Measurements from ENCODE around the gene TUBGCP2. TPM values are rescaled to one million over a fixed set of nuclear protein-coding genes. Genes with fewer than 3 reads are reported as not detected.
A peak's percentile ranks its signal among the peaks of the same experiment; 100 is the strongest.

TUBGCP2 gene
- total RNA-seq, 1 experiment from 2014 or later, result 52.4 TPM

DNA sequence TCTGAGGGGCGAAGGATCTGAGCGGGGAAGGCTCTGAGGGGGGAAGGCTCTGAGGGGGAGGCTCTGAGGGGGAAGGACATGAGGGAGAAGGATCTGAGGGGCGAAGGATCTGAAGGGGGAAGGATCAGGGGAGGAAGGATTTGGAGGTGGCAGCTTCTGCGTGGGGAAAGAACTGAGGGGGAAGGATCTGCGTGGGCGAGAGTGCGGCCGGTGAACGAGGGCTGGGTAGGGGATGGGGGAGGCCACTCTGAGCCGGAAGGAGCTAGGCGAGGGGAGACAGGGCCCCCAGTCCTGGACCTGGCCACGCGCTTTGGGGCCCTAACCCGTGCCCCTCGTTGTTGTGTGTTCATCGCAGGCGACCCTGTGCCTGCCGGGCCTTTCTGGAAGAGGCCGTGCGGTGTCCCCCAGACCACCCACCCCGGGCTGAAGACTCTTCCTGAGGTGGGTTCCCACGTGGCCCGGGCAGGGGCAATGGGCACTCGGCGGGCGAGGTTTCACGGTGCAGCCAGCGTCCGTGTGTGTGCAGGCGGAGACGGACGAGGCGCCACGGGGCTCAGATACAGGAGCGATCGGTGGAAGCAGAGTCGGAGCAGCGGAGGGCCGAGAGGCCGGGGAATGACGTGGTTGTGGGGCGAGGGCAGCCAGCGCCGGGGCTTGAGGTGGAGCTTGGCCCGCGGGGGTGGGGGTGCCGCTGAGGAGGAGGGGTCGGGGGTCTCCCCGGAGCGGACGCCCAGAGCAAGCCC, 26.0 kb upstream of the TUBGCP2 start:
- Histone ChIP-seq H2BK12ac (ENCODE audit: insufficient read length, low read depth, low read length) (no peak overlapping the region), H3K23ac (ENCODE audit: insufficient read length, low read depth, low read length) (no peak overlapping the region), H2BK120ac (ENCODE audit: low read depth, low read length, poor library complexity, severe bottlenecking) (no peak overlapping the region), H3K23me2 (ENCODE audit: insufficient read length, low read depth, low read length, poor library complexity, severe bottlenecking) (peaks cover 12% of the 10 kb centered on the region), H3K9ac (ENCODE audit: extremely low read depth, insufficient read length, low read length) (no peak overlapping the region), H3K9me3 (ENCODE audit: control insufficient read depth, low read depth, low read length) (no peaks in the 10 kb centered on the region), H2BK20ac (ENCODE audit: low read depth, low read length, poor library complexity, severe bottlenecking) (no peak overlapping the region), H2BK15ac (ENCODE audit: low read depth, low read length) (no peak overlapping the region; the same call in 1 of the 2 replicates), H3K79me1 (ENCODE audit: insufficient read depth, low read depth, low read length, poor library complexity, severe bottlenecking) (no peaks in the 10 kb centered on the region), H2BK5ac (ENCODE audit: insufficient read length, low read length) (no peak overlapping the region), H4K91ac (ENCODE audit: insufficient read length, low read depth, low read length) (no peak overlapping the region), H3K56ac (ENCODE audit: insufficient read length, low read depth, low read length) (no peak overlapping the region), H3K4ac (ENCODE audit: low read depth, low read length) (no peak overlapping the region), H4K5ac (ENCODE audit: insufficient read length, low read depth, low read length) (no peak overlapping the region), H4K20me1 (ENCODE audit: control insufficient read depth, insufficient read depth, insufficient read length) (no peaks in the 10 kb centered on the region), H3K27ac (ENCODE audit: insufficient read length, low read depth, low read length) (no peak overlapping the region), H3K14ac (ENCODE audit: insufficient read depth, low read length) (no peak overlapping the region; the same call in 1 of the 2 replicates), H3T11ph (ENCODE audit: low read length) (no peak overlapping the region), H3K4me1 (ENCODE audit: insufficient read depth, low read length) (no peaks in the 10 kb centered on the region), H2AFZ (ENCODE audit: low read length) (no peak overlapping the region), H3K79me2 (ENCODE audit: insufficient read depth, low read length) (no peaks in the 10 kb centered on the region), H2AK5ac (ENCODE audit: insufficient read length, low read length) (no peak overlapping the region), H3K18ac (ENCODE audit: insufficient read length, low read depth, low read length) (peak overlapping the region; percentile 52), H3K4me2 (ENCODE audit: insufficient read depth, insufficient read length, low read length) (peak overlapping the region; percentile 20), H3K27me3 (ENCODE audit: insufficient read depth, low read length) (peaks cover 44% of the 10 kb centered on the region), H4K8ac (replicated peaks; ENCODE audit: insufficient read length, low read depth, low read length) (no peak overlapping the region)
- no CpG with 5 or more reads among the region's 51 CpGs for whole genome bisulfite sequencing (ENCODE audit: extremely low coverage, insufficient read length, low lambda C conversion rate)
- H3K36me3 Mint-ChIP-seq (ENCODE audit: insufficient read depth in 1 of 3, low read depth in 3 of 3), result no peaks in the 10 kb centered on the region
- TF ChIP-seq, protein P1, sequence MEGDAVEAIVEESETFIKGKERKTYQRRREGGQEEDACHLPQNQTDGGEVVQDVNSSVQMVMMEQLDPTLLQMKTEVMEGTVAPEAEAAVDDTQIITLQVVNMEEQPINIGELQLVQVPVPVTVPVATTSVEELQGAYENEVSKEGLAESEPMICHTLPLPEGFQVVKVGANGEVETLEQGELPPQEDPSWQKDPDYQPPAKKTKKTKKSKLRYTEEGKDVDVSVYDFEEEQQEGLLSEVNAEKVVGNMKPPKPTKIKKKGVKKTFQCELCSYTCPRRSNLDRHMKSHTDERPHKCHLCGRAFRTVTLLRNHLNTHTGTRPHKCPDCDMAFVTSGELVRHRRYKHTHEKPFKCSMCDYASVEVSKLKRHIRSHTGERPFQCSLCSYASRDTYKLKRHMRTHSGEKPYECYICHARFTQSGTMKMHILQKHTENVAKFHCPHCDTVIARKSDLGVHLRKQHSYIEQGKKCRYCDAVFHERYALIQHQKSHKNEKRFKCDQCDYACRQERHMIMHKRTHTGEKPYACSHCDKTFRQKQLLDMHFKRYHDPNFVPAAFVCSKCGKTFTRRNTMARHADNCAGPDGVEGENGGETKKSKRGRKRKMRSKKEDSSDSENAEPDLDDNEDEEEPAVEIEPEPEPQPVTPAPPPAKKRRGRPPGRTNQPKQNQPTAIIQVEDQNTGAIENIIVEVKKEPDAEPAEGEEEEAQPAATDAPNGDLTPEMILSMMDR (conservative IDR thresholded peaks at IDR 0.05), result no peak
- peaks cover 13% of the 10 kb centered on the region in 2 experiments for H3K9me3 Mint-ChIP-seq
- peaks cover 0 to 5% of the 10 kb centered on the region in 2 experiments; a peak in 3 of 4 replicates for H3K4me1 Mint-ChIP-seq
- H3K27ac Mint-ChIP-seq, result no peak overlapping the region; a peak in 1 of 7 replicates
- H3K27me3 Mint-ChIP-seq (ENCODE audit: low read depth), result peaks cover 55% of the 10 kb centered on the region
- peak overlapping the region; percentile 51 to 76 for H3K4me3 Mint-ChIP-seq
- DNase-seq, result no peak

Measured in H9 (cell line).